ENCODE results near the gene ANKS6.
"Not testable (repeated sequence)": the region's sequence is repeated elsewhere in the genome, so short reads cannot be mapped to it uniquely, and the experiment has no call there.

ANKS6 gene

GRCh38 chr9:98700801-98701200, 95.6 kb downstream of the ANKS6 start:
- DNase-seq (no peak), ATAC-seq (no peak)

DNA sequence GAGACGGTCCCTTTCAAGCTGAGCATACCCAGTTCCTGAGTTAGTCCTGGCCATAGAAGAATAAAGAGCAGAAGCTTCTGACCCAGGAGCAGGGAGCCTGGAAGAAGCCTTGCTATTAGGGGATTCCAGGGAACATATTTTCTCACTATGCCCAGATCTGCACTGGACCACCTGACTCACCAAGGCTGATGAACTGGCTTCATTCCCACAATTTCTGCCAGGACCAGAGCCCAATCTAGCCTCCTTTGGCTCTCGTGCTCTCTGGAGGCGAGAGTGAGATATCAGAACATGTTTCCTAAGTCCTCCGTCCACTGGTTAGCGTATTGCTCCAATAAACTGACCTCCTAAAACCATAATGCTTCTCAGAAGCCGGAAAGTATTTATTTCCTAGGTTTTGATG, 97.5 kb downstream of the ANKS6 start:
- ATAC-seq (no peak), DNase-seq (no peak)

DNA sequence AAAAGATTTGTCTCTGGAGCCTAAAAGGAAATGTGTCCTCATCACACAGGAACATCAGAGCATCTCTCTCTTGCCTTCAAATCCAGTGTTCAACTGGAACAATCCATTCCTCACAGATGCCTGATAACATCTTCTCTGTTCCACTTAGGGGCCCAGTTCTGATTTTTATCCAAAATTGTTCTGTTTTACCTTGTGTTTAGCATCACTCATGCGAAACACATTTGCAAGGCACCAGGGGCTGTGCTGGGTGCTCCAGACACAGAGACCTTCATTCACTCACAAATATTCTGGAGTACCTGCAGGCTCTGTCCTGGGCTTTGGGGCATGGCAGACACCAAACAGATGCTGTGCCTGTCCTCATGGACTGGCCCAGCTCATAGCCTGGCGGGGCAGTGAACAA, 101.4 kb downstream of the ANKS6 start:
- no peak for ATAC-seq
- no peak for DNase-seq

DNA sequence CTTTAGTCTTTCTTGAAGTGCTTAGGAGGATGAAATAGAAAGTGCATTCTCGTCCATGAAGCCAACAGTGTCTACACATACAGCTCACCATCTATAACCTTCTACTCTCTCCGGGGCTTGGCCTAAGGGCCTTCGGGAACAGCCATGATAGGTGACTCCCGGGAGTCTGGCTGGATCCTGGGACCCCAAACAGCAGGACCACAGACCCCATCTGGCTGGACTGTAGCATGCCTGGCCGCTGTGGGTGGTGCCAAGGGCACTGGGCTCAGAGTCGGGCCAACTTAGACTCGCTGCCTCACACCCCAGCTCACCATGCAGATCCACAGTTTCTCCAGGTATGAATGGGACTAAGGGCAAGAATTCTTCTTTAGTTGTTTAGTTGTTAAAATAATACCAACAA, 104.0 kb downstream of the ANKS6 start:
- DNase-seq (no peak), ATAC-seq (no peak)

- DNase-seq (no peak), ATAC-seq (no peak)
Measured at GRCh38 chr9:98691890-98692289, 104.5 kb downstream of the ANKS6 start.

DNA sequence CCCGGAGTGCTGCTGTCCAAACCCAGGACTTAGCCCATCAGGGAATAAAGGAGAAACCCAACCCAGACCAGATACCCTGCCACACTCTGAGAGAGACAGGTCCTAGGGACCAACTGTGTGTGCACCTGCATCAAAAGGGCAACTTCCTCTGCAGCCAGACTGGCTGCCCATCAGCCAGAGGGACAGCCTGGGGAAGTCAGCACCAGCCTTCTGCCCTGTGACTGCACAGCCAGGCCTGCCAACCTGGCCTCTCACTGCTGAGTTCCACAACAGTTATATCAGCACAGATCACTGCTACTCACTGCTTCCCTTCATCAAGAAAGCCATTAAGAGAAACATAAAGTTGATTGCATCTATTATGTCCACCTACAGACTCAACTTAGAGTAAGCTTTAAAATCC, 105.7 kb downstream of the ANKS6 start:
- no peak for DNase-seq

DNA sequence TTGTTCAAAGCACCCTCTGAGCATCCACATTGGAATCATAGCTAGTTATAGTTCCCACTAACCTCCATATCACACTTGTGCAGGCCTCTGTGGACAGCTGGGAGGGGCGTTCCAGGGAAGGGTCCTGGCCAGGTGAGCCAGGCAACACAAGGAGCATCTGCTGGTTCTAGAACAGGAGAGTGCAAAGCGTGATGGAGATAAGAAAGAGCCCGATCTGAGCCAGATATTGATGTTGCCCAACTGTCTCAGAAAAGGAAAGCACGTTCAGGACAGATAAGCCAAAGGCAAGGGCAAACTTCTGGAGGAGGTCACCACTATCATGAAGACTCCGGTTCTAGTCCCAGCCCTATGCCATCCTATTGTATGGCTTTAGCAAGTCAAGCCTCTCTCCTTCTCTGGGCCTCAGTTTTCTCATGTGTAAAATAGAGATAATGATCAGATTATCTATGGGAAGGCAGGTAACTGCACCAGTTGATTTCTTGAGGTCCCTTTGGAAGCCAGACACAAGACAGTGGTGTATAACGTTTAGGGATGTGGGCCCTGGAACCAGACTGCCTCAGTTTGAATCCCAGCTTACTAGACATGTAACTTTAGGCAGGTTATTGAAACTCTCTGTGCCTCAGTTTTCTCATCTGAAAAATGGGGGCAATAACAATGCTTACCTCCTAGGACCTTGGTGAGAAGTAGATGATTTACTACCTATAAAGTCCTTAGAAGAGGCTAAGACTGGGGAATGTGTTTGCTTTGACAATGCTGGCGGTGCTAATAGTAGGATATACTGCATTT, 107.5 kb downstream of the ANKS6 start:
- DNase-seq, result no peak
- no peak for ATAC-seq

More for the DNA sequence above, 105.7 kb downstream of the ANKS6 start:
- no peak for ATAC-seq

DNA sequence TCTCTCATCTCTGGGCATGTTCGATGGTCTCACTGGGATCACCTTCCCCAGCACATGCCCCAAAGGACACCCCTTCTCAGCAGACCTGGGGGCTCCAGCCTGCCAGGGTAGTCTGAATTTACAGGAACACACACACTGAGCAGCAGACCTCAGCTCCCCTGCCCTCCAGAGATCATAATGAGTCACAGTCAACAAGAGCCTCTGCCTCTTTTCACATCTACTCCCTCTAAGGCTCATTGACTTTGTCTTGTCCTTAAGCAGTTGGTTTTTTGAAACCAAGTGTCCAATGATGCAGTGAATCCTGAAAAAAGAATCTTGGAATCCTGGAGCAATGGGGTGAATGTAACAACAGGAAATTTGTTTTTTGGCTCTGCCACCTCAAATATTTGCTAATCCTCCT, 108.4 kb downstream of the ANKS6 start:
- ATAC-seq (no peak), DNase-seq (no peak)

DNA sequence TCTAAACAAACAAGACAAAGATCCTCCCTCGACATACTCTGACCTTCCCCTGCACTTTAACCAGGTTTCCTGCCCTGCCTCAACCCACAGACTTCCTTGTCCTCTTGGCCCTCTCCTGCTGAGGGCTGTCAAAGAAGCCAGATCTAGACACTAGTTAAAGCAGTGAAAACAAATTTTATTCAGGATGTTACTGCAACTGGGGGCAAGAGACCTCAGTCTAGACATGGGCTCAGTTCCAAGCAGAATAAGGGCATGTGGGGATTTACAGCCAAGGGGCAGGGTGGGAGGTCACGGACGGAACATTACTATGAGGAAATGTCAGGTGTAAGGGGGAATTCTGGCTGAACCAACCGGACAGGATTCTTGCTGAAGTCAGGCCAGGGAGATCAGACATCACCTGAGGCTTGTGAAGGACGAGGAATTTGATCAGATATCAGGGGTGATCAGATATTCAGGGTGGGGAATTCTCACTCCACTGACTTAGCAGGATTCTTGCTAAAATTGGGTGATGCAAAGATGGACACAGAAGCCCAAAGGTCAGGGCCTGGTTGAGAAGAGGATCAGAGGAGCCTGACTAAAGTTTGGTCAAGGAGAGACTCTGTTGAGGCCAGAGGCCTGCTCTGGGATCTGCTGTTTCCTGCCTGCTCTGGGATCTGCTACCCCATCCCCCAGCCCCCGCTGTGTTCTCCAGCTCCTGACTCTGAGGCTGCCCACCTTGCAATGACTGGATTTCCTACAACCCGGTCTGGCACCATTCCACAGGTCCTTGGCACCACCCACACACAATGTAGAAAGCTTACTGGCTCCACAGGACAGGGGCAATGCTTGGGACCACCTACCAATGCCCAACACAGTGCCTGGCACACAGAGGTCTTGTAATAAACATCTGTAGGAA, 109.1 kb downstream of the ANKS6 start:
- DNase-seq, result no peak

DNA sequence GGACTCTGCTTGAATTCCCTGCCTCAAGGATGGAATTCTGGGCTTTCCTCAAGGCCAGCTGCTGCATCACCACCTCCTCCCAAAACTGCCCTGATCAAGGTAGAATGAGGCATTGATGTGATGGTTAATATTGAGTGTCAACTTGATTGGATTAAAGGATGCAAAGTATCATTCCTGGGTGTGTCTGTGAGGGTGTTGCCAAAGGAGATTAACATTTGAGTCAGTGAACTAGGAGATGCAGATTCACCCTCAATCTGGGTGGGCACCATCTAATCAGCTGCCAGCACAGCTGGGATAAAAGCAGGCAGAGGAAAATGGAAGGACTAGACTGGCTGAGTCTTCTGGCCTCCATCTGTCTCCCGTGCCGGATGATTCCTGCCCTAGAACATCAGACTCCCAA, 111.5 kb downstream of the ANKS6 start:
- not testable (repeated sequence) for ATAC-seq, DNase-seq

More for the DNA sequence above, 109.1 kb downstream of the ANKS6 start:
- no peak for ATAC-seq
